Mononuclear cell (primary cell): ENCODE data around the gene GRB10. TPM values are rescaled to one million over a fixed set of nuclear protein-coding genes. Genes with fewer than 3 reads are reported as not detected.
"Not testable (repeated sequence)": the region's sequence is repeated elsewhere in the genome, so short reads cannot be mapped to it uniquely, and the experiment has no call there.

ENCODE experiments used
- H3K27me3 ChIP-seq: 2 replicates; pipeline ENCODE4 v1.6.0; 2011; ENCODE audit warnings: low read length, control low read depth; ENCODE audit not compliant: insufficient read depth
- H3K4me1 ChIP-seq: 2 replicates; pipeline ENCODE4 v1.5.1; 2011; ENCODE audit warnings: mild to moderate bottlenecking, low read length, control low read depth; ENCODE audit not compliant: insufficient read depth
- H3K4me3 ChIP-seq: 2 replicates; pipeline ENCODE4 v1.5.1; 2011; ENCODE audit warnings: mild to moderate bottlenecking, low read length, moderate library complexity
- H3K9me3 ChIP-seq: 2 replicates; pipeline ENCODE4 v1.5.1; 2011; ENCODE audit warnings: low read depth, mild to moderate bottlenecking, control low read depth, low read length
- total RNA-seq: library from RNA; depleted of rRNA; stranded (reverse); fragments of >200 nt; gene quantifications from one replicate; pipeline ENCODE4 v1.2.3, GENCODE V29; 2012

GRB10 gene
- total RNA-seq, 1 donor, result 3.7 TPM

DNA sequence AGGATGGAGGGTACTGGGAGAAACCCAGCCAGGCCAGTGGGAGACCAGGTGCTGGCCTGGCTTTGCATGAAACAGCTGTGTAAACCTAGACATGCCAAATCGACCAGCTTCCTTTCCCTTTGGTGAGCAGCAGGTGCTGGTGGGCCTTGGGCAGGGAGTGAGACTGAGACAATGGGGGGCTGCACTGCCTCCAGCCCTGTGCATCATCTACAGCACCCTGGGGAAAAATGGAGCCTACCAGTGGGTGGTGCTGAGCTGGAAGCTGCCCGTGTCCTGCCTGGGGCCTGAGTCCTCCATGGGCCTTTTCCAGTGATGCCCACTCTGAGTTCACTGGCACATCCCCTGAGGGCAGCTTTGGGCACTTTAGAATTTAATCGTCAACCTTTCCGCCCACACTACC is 198.3 kb downstream of the GRB10 start:
- no peaks in the 10 kb centered on the region for H3K9me3 ChIP-seq
- H3K4me3 ChIP-seq, result no peak overlapping the region
- no peaks in the 10 kb centered on the region for H3K4me1 ChIP-seq
- H3K27me3 ChIP-seq, result no peaks in the 10 kb centered on the region

DNA sequence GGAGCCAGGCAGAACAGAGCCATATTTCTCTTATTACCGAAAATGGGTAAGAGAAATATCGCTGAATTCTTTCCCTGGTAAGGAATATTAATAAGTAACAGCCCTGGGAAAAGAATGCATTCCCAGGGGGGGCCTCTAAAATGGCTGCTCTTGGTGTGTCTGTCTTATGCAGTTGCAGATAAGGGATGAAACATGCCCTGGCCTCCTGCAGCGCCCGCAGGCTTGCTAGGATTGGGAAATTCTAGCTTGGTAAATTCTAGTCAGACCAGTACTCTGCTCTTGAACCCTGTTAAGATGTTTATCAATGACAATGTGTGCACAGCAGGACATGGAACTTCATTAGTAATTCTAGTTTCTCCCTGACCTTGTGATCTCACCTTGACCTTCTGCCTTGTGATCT is 199.4 kb downstream of the GRB10 start:
- H3K4me1 ChIP-seq, H3K27me3 ChIP-seq, H3K4me3 ChIP-seq, H3K9me3 ChIP-seq: not testable (repeated sequence)

DNA sequence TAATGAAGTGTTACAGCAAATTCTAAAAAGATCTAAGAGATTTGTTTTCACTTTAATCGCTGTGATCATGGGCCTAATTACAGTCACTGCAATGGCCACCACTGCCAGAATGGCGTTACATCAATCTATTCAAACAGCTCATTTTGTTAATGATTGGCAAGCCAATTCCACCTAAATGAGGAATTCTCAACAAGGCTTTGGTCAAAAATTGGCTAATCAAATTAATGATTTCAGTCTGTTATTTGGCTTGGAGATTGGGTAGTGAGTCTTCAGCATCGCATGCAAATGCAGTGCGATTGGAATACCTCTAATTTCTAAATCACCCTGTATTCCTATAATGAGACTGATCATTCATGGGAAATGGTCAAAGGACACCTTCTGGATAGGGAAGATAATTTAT is 200.4 kb downstream of the GRB10 start:
- not testable (repeated sequence) for H3K4me1 ChIP-seq, H3K27me3 ChIP-seq, H3K4me3 ChIP-seq, H3K9me3 ChIP-seq

DNA sequence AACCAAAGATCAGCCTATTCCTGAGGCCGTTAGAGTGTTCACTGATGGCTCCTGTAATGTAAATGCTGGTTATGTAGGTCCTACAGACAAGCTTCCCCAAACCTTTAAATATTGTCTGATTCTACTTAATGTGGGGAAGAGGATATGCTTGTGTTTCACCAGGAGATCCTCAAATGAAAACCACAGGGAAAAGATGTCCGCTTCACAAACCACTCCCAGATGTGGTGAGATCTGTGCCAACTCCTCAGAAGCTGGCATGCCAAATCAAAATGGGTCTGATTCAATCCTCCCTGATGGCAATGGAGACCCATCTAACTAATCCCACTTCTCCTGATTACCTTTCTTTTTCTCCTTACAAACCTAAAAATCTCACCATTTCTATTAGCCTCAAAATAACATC is 202.0 kb downstream of the GRB10 start:
- H3K4me3 ChIP-seq, H3K27me3 ChIP-seq, H3K9me3 ChIP-seq, H3K4me1 ChIP-seq: not testable (repeated sequence)

DNA sequence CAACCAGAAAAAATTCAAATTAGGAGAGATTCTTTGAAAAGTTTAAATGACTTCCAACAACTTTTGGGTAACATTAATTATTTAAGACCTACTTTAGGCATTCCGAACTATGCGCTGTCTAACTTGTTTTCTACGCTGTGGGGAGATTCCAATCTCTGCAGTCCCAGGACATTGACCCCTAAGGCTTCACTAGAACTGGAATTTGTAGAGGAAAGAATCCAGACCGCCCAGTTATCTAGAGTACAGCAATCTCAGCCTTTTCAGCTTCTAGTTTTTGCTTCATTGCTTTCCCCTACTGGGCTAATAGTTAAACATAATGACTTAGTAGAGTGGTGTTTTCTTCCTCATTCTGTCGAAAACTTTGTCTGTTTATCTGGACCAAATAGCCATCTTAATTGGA is 202.6 kb downstream of the GRB10 start:
- Histone ChIP-seq H3K27me3 (no peaks in the 10 kb centered on the region), H3K4me1 (no peaks in the 10 kb centered on the region), H3K4me3 (no peak overlapping the region), H3K9me3 (no peaks in the 10 kb centered on the region)

DNA sequence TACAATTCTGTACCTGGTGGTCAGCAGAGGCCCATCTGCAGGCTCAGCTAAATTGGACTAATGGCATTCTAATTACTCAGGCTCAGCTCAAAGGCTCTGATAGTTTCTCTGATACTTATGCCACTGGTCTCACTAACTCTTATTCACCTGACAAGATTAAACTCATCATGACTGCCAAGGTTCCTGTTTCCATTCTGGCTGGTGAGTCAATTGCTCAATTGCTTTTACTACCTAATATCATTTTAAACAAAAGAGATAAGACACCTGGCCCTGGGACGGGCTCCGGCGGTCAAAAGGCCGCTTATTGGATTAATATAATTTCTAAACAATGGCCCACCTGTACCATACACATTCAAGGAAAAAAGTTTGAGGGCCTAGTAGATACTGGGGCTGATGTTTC is 204.6 kb downstream of the GRB10 start:
- H3K4me3 ChIP-seq, H3K9me3 ChIP-seq, H3K27me3 ChIP-seq, H3K4me1 ChIP-seq: not testable (repeated sequence)

DNA sequence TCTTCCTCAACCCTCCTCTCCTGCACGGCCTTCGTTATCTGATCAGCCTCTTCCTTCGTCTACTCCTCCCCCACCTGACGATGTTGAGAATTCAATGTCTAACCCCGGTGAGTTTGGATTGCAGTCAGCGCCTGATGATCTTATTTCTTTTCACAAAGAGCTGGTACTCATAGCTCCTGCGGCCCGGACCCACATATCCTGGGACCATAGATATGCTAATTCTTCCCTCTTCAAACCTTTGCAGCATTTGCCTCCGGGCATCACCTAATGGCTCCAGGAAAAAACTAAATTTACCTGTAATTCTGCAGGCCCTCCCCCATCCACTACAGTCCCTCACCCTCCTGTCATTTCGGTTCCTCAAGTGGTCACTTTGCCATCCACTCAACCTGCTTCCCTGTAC is 205.1 kb downstream of the GRB10 start:
- no peaks in the 10 kb centered on the region for H3K27me3 ChIP-seq
- no peak overlapping the region for H3K4me3 ChIP-seq
- no peaks in the 10 kb centered on the region for H3K9me3 ChIP-seq
- H3K4me1 ChIP-seq, result no peaks in the 10 kb centered on the region

DNA sequence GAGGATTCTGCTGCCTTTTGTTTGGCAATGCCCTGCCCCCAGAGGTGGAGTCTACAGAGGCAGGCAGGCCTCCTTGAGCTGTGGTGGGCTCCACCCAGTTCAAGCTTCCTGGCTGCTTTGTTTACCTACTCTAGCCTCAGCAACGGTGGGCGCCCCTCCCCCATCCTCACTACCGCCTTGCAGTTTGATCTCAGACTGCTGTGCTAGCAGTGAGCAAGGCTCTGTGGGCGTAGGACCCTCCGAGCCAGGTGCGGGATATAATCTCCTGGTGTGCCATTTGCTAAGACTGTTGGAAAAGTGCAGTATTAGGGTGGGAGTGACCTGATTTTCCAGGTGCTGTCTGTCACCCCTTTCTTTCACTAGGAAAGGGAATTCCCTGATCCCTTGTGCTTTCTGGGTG is 206.3 kb downstream of the GRB10 start:
- H3K9me3 ChIP-seq, H3K27me3 ChIP-seq, H3K4me1 ChIP-seq, H3K4me3 ChIP-seq: not testable (repeated sequence)

DNA sequence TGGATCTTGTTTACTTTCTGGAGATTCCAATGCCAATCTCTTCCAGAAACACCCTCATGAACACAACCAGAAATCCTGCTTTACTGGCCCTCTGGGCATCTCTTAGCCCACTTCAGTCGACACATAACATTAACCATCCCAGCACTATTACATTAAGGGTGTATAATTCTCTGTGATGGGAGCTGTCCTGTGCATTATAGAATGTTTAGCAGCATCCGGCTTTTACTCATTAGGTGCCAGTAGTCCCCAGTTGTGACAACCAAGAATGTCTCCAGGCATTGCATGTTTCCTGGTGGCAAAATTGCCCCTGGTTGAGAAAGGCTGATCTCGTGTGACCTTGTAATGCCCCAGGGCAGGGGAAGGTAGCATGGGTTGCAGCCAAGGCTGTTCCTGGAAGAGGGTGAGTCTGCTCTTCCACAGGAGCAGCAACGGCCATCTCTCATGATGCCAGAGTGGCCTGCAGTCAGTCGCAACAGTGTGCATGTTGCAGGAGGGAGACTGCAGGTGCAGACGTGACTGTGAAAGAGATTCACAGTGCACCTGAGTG is 214.9 kb downstream of the GRB10 start:
- H3K4me3 ChIP-seq, result no peak overlapping the region
- H3K27me3 ChIP-seq, result no peaks in the 10 kb centered on the region
- H3K4me1 ChIP-seq, result no peaks in the 10 kb centered on the region
- H3K9me3 ChIP-seq, result no peaks in the 10 kb centered on the region

DNA sequence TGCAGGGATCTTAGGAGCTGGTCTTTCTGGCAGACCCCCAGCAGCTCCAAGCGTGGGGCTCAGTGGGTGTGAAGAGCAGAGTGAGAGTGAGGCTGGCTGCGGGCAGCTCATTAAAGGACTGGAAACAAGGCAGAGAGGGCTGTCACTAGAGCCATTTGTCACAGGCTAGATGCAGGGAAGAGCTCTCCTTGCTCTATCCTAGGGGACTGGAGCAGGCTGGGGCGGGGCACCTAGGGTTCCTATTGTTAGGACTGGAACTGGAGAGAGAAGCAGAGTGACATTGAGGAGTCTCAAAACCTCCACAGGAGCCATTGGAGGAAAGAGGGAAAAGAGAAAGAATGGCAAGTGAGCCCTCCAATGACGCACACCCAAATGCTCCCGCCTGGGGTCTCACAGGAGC is 216.7 kb downstream of the GRB10 start:
- no peaks in the 10 kb centered on the region for H3K27me3 ChIP-seq
- no peaks in the 10 kb centered on the region for H3K4me1 ChIP-seq
- H3K4me3 ChIP-seq, result no peak overlapping the region
- H3K9me3 ChIP-seq, result no peaks in the 10 kb centered on the region

DNA sequence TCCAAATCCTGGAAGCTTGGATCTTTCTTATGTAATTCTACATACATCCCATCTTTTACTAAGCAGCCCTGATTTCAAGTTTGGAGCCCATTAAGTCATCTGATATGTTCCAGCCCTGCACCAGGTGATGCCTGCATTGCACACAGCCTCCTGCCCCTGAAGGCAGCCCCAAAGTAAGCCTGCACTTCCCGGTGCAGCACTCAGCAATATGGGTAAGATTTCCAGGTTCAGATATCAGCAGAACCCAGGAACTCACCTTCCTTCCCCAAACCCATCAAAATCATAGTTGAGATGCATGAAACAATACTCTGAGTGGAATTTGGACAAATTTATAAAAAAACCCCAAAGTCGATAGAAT is 217.2 kb downstream of the GRB10 start:
- H3K4me3 ChIP-seq, result no peak overlapping the region
- H3K9me3 ChIP-seq, result no peaks in the 10 kb centered on the region
- H3K27me3 ChIP-seq, result no peaks in the 10 kb centered on the region
- no peaks in the 10 kb centered on the region for H3K4me1 ChIP-seq

DNA sequence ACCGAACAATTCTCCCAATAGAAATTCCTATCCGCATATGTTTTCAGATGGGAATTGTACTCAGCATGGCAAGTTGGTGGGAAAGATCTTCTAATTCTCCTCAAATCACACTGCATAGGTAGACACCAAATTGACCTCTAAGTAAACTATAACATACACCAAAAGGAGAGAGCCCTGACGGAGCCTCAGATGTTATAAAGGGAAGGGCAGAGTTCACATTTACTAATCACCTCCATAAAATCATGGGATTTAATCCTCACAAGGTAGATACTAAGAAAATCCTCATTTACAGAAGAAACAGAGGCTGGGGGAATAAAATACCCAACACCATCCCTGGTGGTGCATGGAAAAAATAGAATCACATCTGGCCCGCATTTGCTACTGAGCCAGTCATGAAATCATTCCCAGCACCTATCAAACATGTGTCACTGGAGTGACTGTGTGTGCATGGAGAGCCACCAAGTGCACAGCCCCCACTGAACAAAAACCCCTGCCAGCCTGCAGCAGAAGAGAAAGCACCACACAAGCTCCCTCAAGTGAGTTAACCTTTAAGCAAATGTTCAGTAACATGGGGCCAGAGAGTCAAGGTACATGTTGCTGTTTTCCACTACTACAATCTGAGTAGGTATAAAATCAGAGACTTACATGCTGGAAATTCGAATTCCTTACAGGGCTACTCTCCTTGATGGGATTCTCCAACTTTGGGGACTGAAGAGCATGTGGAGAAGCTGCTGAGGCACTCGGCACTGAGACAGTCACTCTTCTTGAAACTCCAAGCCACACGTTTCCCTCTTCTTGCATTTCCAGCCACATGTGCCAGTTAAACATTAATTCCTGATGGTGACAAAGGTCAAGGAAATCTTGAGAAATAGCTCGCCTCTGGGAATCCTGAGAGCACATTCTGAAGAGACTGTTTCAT is 217.8 kb downstream of the GRB10 start, which contains the start of gene DDC:
DDC (minus strand) TSS at position 766 of the 919 bp plus-strand sequence. CDS start 21,320 bp downstream, outside the sequence.
- no peaks in the 10 kb centered on the region for H3K9me3 ChIP-seq

DNA sequence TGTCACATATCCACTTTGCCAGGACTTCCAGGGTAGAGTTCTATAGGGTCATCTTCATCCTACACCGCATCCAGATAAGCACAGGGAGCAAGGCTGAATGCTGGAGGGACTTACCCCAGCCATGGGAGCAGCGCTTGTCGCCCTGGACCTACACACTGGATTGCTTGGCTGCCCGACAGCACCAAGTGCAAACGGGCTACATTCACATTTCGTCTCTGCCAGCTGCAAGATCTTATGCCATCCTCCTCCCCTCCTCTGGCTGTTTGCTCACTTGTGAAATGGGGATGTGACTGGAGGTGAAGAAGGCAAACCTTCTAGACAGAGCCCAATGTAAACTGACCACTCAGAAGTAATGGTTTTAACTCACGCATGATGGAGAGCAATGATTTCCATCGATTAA is 218.5 kb downstream of the GRB10 start:
- H3K4me3 ChIP-seq, result no peak overlapping the region
- H3K9me3 ChIP-seq, result no peaks in the 10 kb centered on the region
- H3K27me3 ChIP-seq, result no peaks in the 10 kb centered on the region
- H3K4me1 ChIP-seq, result no peaks in the 10 kb centered on the region

More for the DNA sequence above, 217.8 kb downstream of the GRB10 start, which contains the start of gene DDC:
- Histone ChIP-seq H3K4me1 (no peaks in the 10 kb centered on the region), H3K4me3 (no peak within 1 kb of the TSS), H3K27me3 (no peaks in the 10 kb centered on the region)

DNA sequence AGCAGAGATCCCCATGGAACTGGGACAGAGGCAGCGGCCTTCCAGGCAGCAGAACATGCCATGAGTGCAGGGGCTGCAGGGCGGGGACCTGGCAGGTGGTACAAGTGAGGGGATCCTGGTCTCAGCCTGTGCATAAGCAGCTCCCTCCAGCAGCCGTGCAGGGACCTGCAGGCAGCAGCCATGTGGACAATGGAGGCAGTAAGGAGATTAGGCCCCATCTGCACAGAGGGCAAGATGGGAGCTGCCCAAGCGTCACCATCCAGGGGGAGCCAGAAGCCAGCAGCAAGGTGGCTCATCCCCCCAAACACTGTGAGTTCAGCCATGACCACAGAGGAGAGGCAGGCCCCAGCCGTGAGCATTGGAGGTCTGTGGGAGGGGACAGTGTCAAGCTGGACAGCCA is 220.6 kb downstream of the GRB10 start:
- Histone ChIP-seq H3K9me3 (no peaks in the 10 kb centered on the region), H3K4me1 (no peaks in the 10 kb centered on the region), H3K4me3 (no peak overlapping the region), H3K27me3 (no peaks in the 10 kb centered on the region)

DNA sequence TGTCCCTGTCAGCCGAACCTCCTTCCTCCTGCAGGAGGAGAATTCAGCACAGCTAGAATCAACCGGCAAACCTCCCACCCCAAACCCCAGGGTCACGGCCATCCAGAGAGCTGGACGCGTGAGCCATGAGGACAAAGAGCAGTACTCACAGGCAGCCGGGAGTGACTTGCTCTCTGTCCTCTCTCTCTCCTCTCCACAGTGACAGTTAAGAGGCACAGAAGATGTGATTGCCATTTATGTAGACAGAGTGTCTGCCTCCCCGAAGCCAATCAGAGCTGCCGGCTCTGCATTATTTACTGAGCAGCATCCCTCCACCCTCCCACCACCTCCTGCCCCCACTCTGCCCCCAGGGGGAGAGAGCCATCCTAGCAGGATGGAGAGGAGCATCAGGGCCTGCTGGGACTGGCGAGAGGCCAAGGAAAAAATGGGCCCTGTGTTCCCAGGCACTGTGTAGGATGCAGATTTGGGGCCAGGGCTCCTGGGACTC is 221.8 kb downstream of the GRB10 start:
- Histone ChIP-seq H3K4me3 (no peak overlapping the region), H3K27me3 (no peaks in the 10 kb centered on the region)

DNA sequence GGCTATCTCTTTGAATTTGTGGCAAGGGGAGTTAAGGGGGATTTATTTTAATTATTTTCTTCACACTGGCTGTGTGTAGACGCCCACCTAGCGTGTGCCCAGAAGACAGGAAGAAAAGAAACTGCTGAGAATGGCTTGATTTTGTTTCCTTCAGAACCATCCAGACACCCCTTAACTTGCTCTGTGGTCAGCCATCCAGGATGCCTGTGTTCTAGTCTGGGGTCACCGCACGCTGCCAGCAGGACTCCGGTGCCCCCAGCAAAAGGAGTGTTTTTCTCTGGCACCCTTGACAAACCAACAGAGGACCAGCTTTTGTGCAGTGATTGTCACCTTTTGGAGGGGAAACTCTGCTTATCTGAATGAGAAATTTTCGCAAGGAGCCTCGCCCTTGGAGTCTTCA is 222.8 kb downstream of the GRB10 start:
- H3K9me3 ChIP-seq, result no peaks in the 10 kb centered on the region
- no peaks in the 10 kb centered on the region for H3K4me1 ChIP-seq
- no peaks in the 10 kb centered on the region for H3K27me3 ChIP-seq
- H3K4me3 ChIP-seq, result no peak overlapping the region

More for the DNA sequence above, 221.8 kb downstream of the GRB10 start:
- Histone ChIP-seq H3K4me1 (no peaks in the 10 kb centered on the region), H3K9me3 (no peaks in the 10 kb centered on the region)
